ENCODE data around the gene CYB5B. TPM values are rescaled to one million over a fixed set of nuclear protein-coding genes. Genes with fewer than 3 reads are reported as not detected.

Gene CYB5B
- total and polyA plus RNA-seq, 4 donors: 38.7 to 86.3 (median 45.8) TPM

GRCh38 chr16:69382421-69382820 lies 42.0 kb upstream of the CYB5B start:
- TF ChIP-seq ATF3 (IDR thresholded peaks at IDR 0.05) (no peak), FOXA1 (IDR thresholded peaks at IDR 0.05) (no peak), NR2F2 (IDR thresholded peaks at IDR 0.05) (no peak), RAD21 (IDR thresholded peaks at IDR 0.05) (no peak), MAX (IDR thresholded peaks at IDR 0.05) (no peak), RXRA (IDR thresholded peaks at IDR 0.05) (no peak), REST (IDR thresholded peaks at IDR 0.05) (no peak), JUND (IDR thresholded peaks at IDR 0.05) (no peak), GABPA (IDR thresholded peaks at IDR 0.05 in 1 of 2, conservative IDR thresholded peaks at IDR 0.05 in 1 of 2) (no peak), SP1 (IDR thresholded peaks at IDR 0.05) (no peak), ZBTB33 (IDR thresholded peaks at IDR 0.05) (no peak), HNF4A (conservative IDR thresholded peaks at IDR 0.05) (no peak)
- Histone ChIP-seq H3K9me3 (ENCODE audit: control insufficient read depth in 4 of 4, low read length in 3 of 4) (no peaks in the 10 kb centered on the region), H3K27ac (ENCODE audit: low read depth in 1 of 2, low read length in 2 of 2) (no peak overlapping the region), H3K36me3 (ENCODE audit: control insufficient read depth in 4 of 4, insufficient read depth in 3 of 4, low read depth in 1 of 4, low read length in 3 of 4) (peaks cover 5 to 43% (median 34%) of the 10 kb centered on the region in 4 donors), H3K4me1 (ENCODE audit: control insufficient read depth in 4 of 4, insufficient read depth in 4 of 4, low read length in 3 of 4) (peaks cover 0 to 10% (median 3%) of the 10 kb centered on the region in 4 donors), H3K4me3 (ENCODE audit: low read depth in 1 of 3, low read length in 3 of 3) (no peak overlapping the region), H3K9ac (ENCODE audit: low read depth in 1 of 2, low read length in 2 of 2) (no peak overlapping the region), H3K27me3 (ENCODE audit: control insufficient read depth in 4 of 4, insufficient read depth in 4 of 4, low read length in 3 of 4) (no peaks in the 10 kb centered on the region)
- no peak for DNase-seq (ENCODE audit: low spot score)
- WGBS: over 99% methylated on average over 2 of the region's 2 CpGs

GRCh38 chr16:69384974-69385373 lies 39.4 kb upstream of the CYB5B start:
- peak overlapping the region; percentile 89 to 91 for H3K9ac ChIP-seq (ENCODE audit: low read depth in 1 of 2, low read length in 2 of 2)
- peaks cover 3 to 23% (median 16%) of the 10 kb centered on the region in 4 donors for H3K36me3 ChIP-seq (ENCODE audit: control insufficient read depth in 4 of 4, insufficient read depth in 3 of 4, low read depth in 1 of 4, low read length in 3 of 4)
- H3K9me3 ChIP-seq (ENCODE audit: control insufficient read depth in 4 of 4, low read length in 3 of 4): no peaks in the 10 kb centered on the region
- H3K27me3 ChIP-seq (ENCODE audit: control insufficient read depth in 4 of 4, insufficient read depth in 4 of 4, low read length in 3 of 4): no peaks in the 10 kb centered on the region
- TF ChIP-seq RAD21 (IDR thresholded peaks at IDR 0.05) (no peak), FOXA2 (IDR thresholded peaks at IDR 0.05) (no peak), MAX (IDR thresholded peaks at IDR 0.05) (no peak), FOXA1 (IDR thresholded peaks at IDR 0.05) (no peak), CTCF (IDR thresholded peaks at IDR 0.05; ENCODE audit: low read depth, low read length, missing input control) (no peak), GABPA (IDR thresholded peaks at IDR 0.05 in 1 of 2, conservative IDR thresholded peaks at IDR 0.05 in 1 of 2) (no peak), TAF1 (conservative IDR thresholded peaks at IDR 0.05) (no peak), ATF3 (IDR thresholded peaks at IDR 0.05) (no peak), JUND (IDR thresholded peaks at IDR 0.05) (no peak), YY1 (IDR thresholded peaks at IDR 0.05) (no peak)
- H3K4me3 ChIP-seq (ENCODE audit: low read depth in 1 of 3, low read length in 3 of 3): peak overlapping the region; percentile 80 to 94 (median 83)
- WGBS: 5% methylated on average over 6 of the region's 6 CpGs
- no peak for DNase-seq (ENCODE audit: low spot score)
- H3K4me1 ChIP-seq (ENCODE audit: control insufficient read depth in 4 of 4, insufficient read depth in 4 of 4, low read length in 3 of 4): peaks cover 0 to 10% (median 3%) of the 10 kb centered on the region in 4 donors
- H3K27ac ChIP-seq (ENCODE audit: low read depth in 1 of 2, low read length in 2 of 2): peak overlapping the region; percentile 58 to 82

All from liver (tissue), 9 donors.